ENCODE data around the gene WDFY2.

The WDFY2 gene

DNA sequence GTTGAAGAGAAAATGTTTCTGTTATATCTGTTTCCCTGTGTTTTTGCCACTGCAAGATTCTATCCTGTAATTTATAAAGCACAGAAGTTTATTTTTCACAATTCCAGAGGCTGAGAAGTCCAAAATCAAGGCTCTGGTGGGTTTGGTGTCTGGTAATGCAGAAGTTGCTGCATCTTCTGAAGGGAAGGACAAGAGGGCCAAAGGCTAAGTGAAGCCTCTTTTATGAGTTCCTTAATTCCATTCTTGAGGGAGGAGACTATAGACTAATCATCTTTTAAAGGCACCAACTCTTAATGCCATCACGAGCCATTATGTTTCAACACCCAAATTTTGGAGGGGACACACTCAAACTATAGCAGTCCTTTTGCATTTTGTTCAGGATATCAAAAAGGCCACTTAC, 34.1 kb upstream of the WDFY2 start:
- no peak overlapping the region for H3K4me2 ChIP-seq (ENCODE audit: low read depth, low read length, poor library complexity, severe bottlenecking)
- H3F3A ChIP-seq (ENCODE audit: insufficient read depth): no peaks in the 10 kb centered on the region
- H2AFZ ChIP-seq (ENCODE audit: low read depth, low read length, severe bottlenecking): no peak overlapping the region
- H3K9me2 ChIP-seq (replicated peaks; ENCODE audit: insufficient read depth, low read length): no peaks in the 10 kb centered on the region
- no peak for TF ChIP-seq EZH2phosphoT487 (conservative IDR thresholded peaks at IDR 0.05; ENCODE audit: low read length)
- TF ChIP-seq, protein P1, sequence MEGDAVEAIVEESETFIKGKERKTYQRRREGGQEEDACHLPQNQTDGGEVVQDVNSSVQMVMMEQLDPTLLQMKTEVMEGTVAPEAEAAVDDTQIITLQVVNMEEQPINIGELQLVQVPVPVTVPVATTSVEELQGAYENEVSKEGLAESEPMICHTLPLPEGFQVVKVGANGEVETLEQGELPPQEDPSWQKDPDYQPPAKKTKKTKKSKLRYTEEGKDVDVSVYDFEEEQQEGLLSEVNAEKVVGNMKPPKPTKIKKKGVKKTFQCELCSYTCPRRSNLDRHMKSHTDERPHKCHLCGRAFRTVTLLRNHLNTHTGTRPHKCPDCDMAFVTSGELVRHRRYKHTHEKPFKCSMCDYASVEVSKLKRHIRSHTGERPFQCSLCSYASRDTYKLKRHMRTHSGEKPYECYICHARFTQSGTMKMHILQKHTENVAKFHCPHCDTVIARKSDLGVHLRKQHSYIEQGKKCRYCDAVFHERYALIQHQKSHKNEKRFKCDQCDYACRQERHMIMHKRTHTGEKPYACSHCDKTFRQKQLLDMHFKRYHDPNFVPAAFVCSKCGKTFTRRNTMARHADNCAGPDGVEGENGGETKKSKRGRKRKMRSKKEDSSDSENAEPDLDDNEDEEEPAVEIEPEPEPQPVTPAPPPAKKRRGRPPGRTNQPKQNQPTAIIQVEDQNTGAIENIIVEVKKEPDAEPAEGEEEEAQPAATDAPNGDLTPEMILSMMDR (IDR thresholded peaks at IDR 0.05; ENCODE audit: insufficient read depth, low read length, poor library complexity, severe bottlenecking): no peak
- no peak overlapping the region for H3K27ac ChIP-seq (ENCODE audit: low read depth, low read length)
- no peak overlapping the region for H3K4me3 ChIP-seq (ENCODE audit: insufficient read depth, low read length, poor library complexity, severe bottlenecking)
- H3K9me3 ChIP-seq (ENCODE audit: insufficient read depth, low read length): no peaks in the 10 kb centered on the region
- no peaks in the 10 kb centered on the region for H3K27me3 ChIP-seq (ENCODE audit: low read length)
- no peaks in the 10 kb centered on the region for H4K20me1 ChIP-seq (ENCODE audit: low read depth, low read length)
- no peaks in the 10 kb centered on the region for H3K79me2 ChIP-seq (ENCODE audit: insufficient read depth, low read length)
- no peaks in the 10 kb centered on the region for H3K36me3 ChIP-seq (ENCODE audit: low read length)
- no peak overlapping the region for H3K9ac ChIP-seq (ENCODE audit: low read length)

DNA sequence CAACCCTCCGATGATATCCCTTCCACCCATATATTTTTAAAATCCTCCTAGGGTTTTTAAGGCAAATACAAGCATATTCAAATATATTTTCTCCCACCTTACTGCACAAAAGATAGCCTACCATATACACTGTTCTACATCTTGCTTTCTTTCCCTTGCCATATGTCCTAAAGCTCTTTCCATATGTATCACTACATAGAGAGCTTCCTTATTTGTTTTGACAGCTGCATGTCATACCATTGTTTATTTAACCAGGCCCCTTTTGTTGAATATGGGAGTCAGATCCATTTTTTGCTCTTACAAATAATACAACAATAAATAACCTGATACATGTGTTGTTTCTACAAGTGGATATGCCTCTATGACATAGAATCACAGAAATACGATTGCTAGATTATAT, 32.8 kb upstream of the WDFY2 start:
- H3K79me2 ChIP-seq (ENCODE audit: insufficient read depth, low read length): no peaks in the 10 kb centered on the region
- H3K4me3 ChIP-seq (ENCODE audit: insufficient read depth, low read length, poor library complexity, severe bottlenecking): no peak overlapping the region
- H3F3A ChIP-seq (ENCODE audit: insufficient read depth): no peaks in the 10 kb centered on the region
- no peaks in the 10 kb centered on the region for H3K36me3 ChIP-seq (ENCODE audit: low read length)
- TF ChIP-seq, protein P1 (IDR thresholded peaks at IDR 0.05; ENCODE audit: insufficient read depth, low read length, poor library complexity, severe bottlenecking): no peak
- TF ChIP-seq EZH2phosphoT487 (conservative IDR thresholded peaks at IDR 0.05; ENCODE audit: low read length): no peak
- H3K9me2 ChIP-seq (replicated peaks; ENCODE audit: insufficient read depth, low read length): no peaks in the 10 kb centered on the region
- H4K20me1 ChIP-seq (ENCODE audit: low read depth, low read length): no peaks in the 10 kb centered on the region
- H2AFZ ChIP-seq (ENCODE audit: low read depth, low read length, severe bottlenecking): no peak overlapping the region
- H3K4me2 ChIP-seq (ENCODE audit: low read depth, low read length, poor library complexity, severe bottlenecking): no peak overlapping the region
- no peaks in the 10 kb centered on the region for H3K27me3 ChIP-seq (ENCODE audit: low read length)
- H3K9ac ChIP-seq (ENCODE audit: low read length): no peak overlapping the region
- no peak overlapping the region for H3K27ac ChIP-seq (ENCODE audit: low read depth, low read length)
- no peaks in the 10 kb centered on the region for H3K9me3 ChIP-seq (ENCODE audit: insufficient read depth, low read length)

DNA sequence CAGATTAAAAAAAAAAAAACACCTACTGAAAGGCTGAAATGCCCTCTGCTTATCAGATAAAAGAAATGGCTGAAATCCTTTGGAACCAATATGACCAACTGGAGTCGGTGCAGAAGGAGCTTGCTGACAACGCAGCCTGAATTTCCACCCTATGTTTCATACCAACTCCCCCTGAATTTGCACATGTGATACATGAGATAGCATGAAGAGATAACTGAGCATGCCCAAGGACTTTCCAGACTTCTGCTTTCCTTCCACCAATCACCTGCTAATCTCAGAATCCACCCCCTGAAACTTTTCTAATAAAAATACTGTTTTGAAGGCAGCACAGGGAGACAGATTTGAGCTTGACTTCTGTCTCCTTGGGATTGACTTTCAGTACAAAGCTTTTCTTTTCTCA, 32.2 kb upstream of the WDFY2 start:
- Histone ChIP-seq H3F3A (ENCODE audit: insufficient read depth) (no peaks in the 10 kb centered on the region), H3K36me3 (ENCODE audit: low read length) (no peaks in the 10 kb centered on the region), H2AFZ (ENCODE audit: low read depth, low read length, severe bottlenecking) (no peak overlapping the region), H3K4me2 (ENCODE audit: low read depth, low read length, poor library complexity, severe bottlenecking) (no peak overlapping the region), H4K20me1 (ENCODE audit: low read depth, low read length) (no peaks in the 10 kb centered on the region), H3K27me3 (ENCODE audit: low read length) (no peaks in the 10 kb centered on the region), H3K9me2 (replicated peaks; ENCODE audit: insufficient read depth, low read length) (no peaks in the 10 kb centered on the region), H3K4me3 (ENCODE audit: insufficient read depth, low read length, poor library complexity, severe bottlenecking) (no peak overlapping the region), H3K27ac (ENCODE audit: low read depth, low read length) (no peak overlapping the region), H3K9me3 (ENCODE audit: insufficient read depth, low read length) (no peaks in the 10 kb centered on the region), H3K79me2 (ENCODE audit: insufficient read depth, low read length) (no peaks in the 10 kb centered on the region), H3K9ac (ENCODE audit: low read length) (no peak overlapping the region)
- TF ChIP-seq, protein P1 (IDR thresholded peaks at IDR 0.05; ENCODE audit: insufficient read depth, low read length, poor library complexity, severe bottlenecking): no peak
- no peak for TF ChIP-seq EZH2phosphoT487 (conservative IDR thresholded peaks at IDR 0.05; ENCODE audit: low read length)
